Measurements from ENCODE around the gene SGCA.

GRCh38 chr17:50211249-50212120 is 45.7 kb downstream of the SGCA start:
- TF ChIP-seq CTCF (IDR thresholded peaks at IDR 0.05; ENCODE audit: low read length) = no peak
- no peak for TF ChIP-seq EZH2 (optimal IDR thresholded peaks at IDR 0.05; ENCODE audit: low read depth, low read length)

Data from MM.1S (cell line).